ENCODE measurements around the gene LAIR1.
"Not testable (repeated sequence)": the region's sequence is repeated elsewhere in the genome, so short reads cannot be mapped to it uniquely, and the experiment has no call there.

LAIR1 gene

GRCh38 chr19:54375181-54375938 is 10.6 kb upstream of the LAIR1 start:
- DNase-seq: not testable (repeated sequence)

- DNase-seq: no peak
These were observed 9.3 kb upstream of the LAIR1 start for GRCh38 chr19:54373781-54374631.

GRCh38 chr19:54371453-54371852 is 6.7 kb upstream of the LAIR1 start:
- not testable (repeated sequence) for DNase-seq

- not testable (repeated sequence) for DNase-seq
These were observed 5.7 kb upstream of the LAIR1 start for GRCh38 chr19:54370434-54370796.

GRCh38 chr19:54369688-54370433 is 5.1 kb upstream of the LAIR1 start:
- not testable (repeated sequence) for DNase-seq

- DNase-seq: no peak
These were observed 4.5 kb upstream of the LAIR1 start for GRCh38 chr19:54369082-54369687.

GRCh38 chr19:54366811-54367210 is 2.1 kb upstream of the LAIR1 start:
- no peak for DNase-seq

- not testable (repeated sequence) for DNase-seq
These were observed 1.1 kb upstream of the LAIR1 start for GRCh38 chr19:54365798-54366197.

- not testable (repeated sequence) for DNase-seq
These were observed 2.9 kb downstream of the LAIR1 start for GRCh38 chr19:54361680-54362422.

GRCh38 chr19:54359149-54359820 is 5.4 kb downstream of the LAIR1 start:
- DNase-seq: not testable (repeated sequence)

- no peak for DNase-seq
These were observed 7.3 kb downstream of the LAIR1 start for GRCh38 chr19:54357381-54357780.

- no peak for DNase-seq
These were observed 8.2 kb downstream of the LAIR1 start for GRCh38 chr19:54356444-54357056.

- DNase-seq: no peak
These were observed 9.1 kb downstream of the LAIR1 start for GRCh38 chr19:54355675-54356074.

- no peak for DNase-seq
These were observed 10.0 kb downstream of the LAIR1 start for GRCh38 chr19:54354761-54355160.

- no peak for DNase-seq
These were observed 12.2 kb downstream of the LAIR1 start for GRCh38 chr19:54352546-54352945.

GRCh38 chr19:54352041-54352440 is 12.7 kb downstream of the LAIR1 start:
- no peak for DNase-seq

- DNase-seq: no peak
These were observed 13.3 kb downstream of the LAIR1 start for GRCh38 chr19:54351474-54351873.

- no peak for DNase-seq
These were observed 18.8 kb downstream of the LAIR1 start for GRCh38 chr19:54345938-54346386.

GRCh38 chr19:54343868-54344267 is 20.9 kb downstream of the LAIR1 start:
- DNase-seq: no peak

- DNase-seq: no peak
These were observed 23.4 kb downstream of the LAIR1 start for GRCh38 chr19:54341295-54341694.

Measured in NCI-H1048 (cell line).